ENCODE data around the gene ERC2.

Gene ERC2

DNA sequence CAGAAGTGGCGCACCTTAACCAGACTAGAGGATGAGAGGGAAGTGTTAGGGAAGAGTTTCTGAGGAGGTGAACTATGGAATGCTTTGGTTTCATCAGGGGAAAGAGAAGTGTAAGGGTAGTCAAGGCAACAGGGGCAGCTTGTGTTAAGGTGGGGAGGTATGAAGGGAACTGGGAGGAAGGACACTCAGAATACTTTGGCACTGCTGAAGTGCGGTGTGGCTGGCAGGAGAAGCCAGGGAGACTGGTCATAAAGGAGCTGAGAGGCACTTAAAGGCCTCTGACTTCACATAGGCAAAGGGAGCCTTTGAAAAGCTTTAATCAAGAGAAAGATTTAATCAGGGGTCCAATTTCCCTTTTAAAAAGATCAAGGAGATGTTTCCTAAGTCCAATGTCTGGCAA is 129.0 kb downstream of the ERC2 start:
- no peak for TF ChIP-seq CTCF (IDR thresholded peaks at IDR 0.05; ENCODE audit: low read depth, low read length, missing control alignments)
- in situ Hi-C loops (cut with HindIII; ENCODE audit: low sequenced_read_pairs) = no loop called here
- H3K4me3 ChIP-seq (ENCODE audit: low read depth, low read length) = no peak overlapping the region
- DNase-seq (ENCODE audit: low read depth) = no peak

DNA sequence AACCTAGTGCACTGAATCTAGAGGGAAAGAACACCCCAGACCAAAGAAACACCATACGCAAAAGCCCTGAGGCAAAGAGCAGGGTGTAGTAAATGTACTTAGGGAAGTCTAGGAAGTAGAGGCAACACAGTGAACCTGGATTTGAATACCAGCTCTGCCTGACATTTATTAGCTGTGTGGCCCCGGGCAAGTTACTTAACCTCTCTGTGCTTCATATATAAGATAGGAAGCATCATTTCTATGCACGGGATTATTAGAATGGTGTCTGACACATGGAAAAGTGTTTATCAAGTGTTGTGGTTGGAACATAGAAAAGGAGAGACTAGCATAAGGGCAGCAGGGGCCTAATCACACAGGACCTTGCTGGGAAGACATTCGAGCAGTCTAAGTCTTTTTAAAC is 132.2 kb downstream of the ERC2 start:
- DNase-seq (ENCODE audit: low read depth) = no peak
- TF ChIP-seq CTCF (IDR thresholded peaks at IDR 0.05; ENCODE audit: low read depth, low read length, missing control alignments) = no peak
- no peak overlapping the region for H3K4me3 ChIP-seq (ENCODE audit: low read depth, low read length)
- in situ Hi-C loops (cut with HindIII; ENCODE audit: low sequenced_read_pairs) = no loop called here

- DNase-seq (ENCODE audit: low read depth) = no peak
- in situ Hi-C loops (cut with HindIII; ENCODE audit: low sequenced_read_pairs) = no loop called here
- TF ChIP-seq CTCF (IDR thresholded peaks at IDR 0.05; ENCODE audit: low read depth, low read length, missing control alignments) = no peak
Observed at GRCh38 chr3:56324473-56324872, 143.8 kb downstream of the ERC2 start.

GRCh38 chr3:56323986-56324420 is 144.3 kb downstream of the ERC2 start:
- no peak for TF ChIP-seq CTCF (IDR thresholded peaks at IDR 0.05; ENCODE audit: low read depth, low read length, missing control alignments)
- in situ Hi-C loops (cut with HindIII; ENCODE audit: low sequenced_read_pairs) = no loop called here
- H3K4me3 ChIP-seq (ENCODE audit: low read depth, low read length) = no peak overlapping the region
- peak; percentile 70 for DNase-seq (ENCODE audit: low read depth)

More at GRCh38 chr3:56324473-56324872, 143.8 kb downstream of the ERC2 start:
- no peak overlapping the region for H3K4me3 ChIP-seq (ENCODE audit: low read depth, low read length)

DNA sequence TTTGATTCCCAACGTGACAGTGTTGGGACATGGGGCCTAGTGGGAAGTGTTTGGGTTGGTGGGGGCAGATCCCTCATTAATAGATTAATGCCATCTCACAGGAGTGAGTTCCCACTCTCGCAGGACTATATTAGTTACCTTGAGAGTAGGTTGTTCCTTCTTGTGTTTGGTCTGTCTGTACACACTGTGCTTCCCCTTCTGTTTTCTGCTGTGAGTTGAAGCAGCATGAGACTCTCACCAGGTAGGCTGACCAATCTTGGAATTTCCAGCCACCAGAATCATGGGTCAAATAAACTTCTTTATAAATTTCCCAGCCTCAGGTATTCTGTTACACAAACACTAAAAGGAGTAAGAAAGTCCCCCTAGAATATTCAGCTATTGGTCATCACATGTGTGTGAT is 145.4 kb downstream of the ERC2 start:
- no peak for DNase-seq (ENCODE audit: low read depth)
- in situ Hi-C loops (cut with HindIII; ENCODE audit: low sequenced_read_pairs) = no loop called here
- H3K4me3 ChIP-seq (ENCODE audit: low read depth, low read length) = no peak overlapping the region
- no peak for TF ChIP-seq CTCF (IDR thresholded peaks at IDR 0.05; ENCODE audit: low read depth, low read length, missing control alignments)

GRCh38 chr3:56321892-56322291 is 146.4 kb downstream of the ERC2 start:
- no peak overlapping the region for H3K4me3 ChIP-seq (ENCODE audit: low read depth, low read length)
- TF ChIP-seq CTCF (IDR thresholded peaks at IDR 0.05; ENCODE audit: low read depth, low read length, missing control alignments) = no peak
- in situ Hi-C loops (cut with HindIII; ENCODE audit: low sequenced_read_pairs) = no loop called here

DNA sequence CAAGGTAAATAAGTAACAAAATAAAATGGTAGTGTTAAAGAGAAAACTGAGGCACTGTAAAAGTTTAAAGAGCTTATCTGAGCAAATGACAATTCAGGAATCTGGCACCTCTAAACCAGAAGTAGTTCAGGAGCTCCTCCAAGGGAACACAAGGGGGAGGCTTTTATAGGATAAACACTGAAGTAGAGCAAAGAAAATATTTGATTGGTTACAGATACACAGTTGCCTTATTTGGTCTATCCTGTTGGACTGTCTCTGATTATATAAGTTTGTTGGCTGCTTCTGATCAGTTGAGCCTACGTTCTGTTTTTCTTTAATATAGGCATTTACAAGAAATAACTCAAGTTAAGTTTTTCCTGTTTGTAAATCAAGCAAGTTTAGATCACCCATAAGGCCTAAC is 146.9 kb downstream of the ERC2 start:
- no peak overlapping the region for H3K4me3 ChIP-seq (ENCODE audit: low read depth, low read length)
- in situ Hi-C loops (cut with HindIII; ENCODE audit: low sequenced_read_pairs) = no loop called here
- DNase-seq (ENCODE audit: low read depth) = no peak
- no peak for TF ChIP-seq CTCF (IDR thresholded peaks at IDR 0.05; ENCODE audit: low read depth, low read length, missing control alignments)

More at GRCh38 chr3:56321892-56322291, 146.4 kb downstream of the ERC2 start:
- DNase-seq (ENCODE audit: low read depth) = no peak

Data from astrocyte of the cerebellum (primary cell).